WTC11 (cell line): ENCODE data around the gene LIFR. TPM values are rescaled to one million over a fixed set of nuclear protein-coding genes. Genes with fewer than 3 reads are reported as not detected.
A peak's percentile ranks its signal among the peaks of the same experiment; 100 is the strongest.

Experiments used
- ATAC-seq: fragments of 200-7000 bp; cut with Tn5 transposase; 2 replicates; pipeline ENCODE4 v1.10.0; 2021; ENCODE audit warnings: mild to moderate bottlenecking, moderate library complexity
- CTCF ChIA-PET: fragments of 300-600 bp; sonication (Branson Sonifier 250); formaldehyde crosslinking; loops from one replicate; lab custom pipeline; 2021; ENCODE audit warnings: antibody characterized with exemption; lab: Charles Lee
- POLR2A ChIA-PET: fragments of 350-600 bp; sonication (Branson Sonifier 250); formaldehyde crosslinking; loops from one replicate; lab custom pipeline; 2021; ENCODE audit warnings: antibody characterized with exemption; lab: Charles Lee
- DNase-seq: peaks from one replicate; pipeline ENCODE4 v3.0.0; 2021; ENCODE audit warnings: low spot score
- H3K27ac Mint-ChIP-seq: 2 replicates; pipeline ENCODE4 v1.8.0; 2021; ENCODE audit warnings: mixed read lengths
- H3K27me3 Mint-ChIP-seq: 2 replicates; pipeline ENCODE4 v1.8.0; 2021; ENCODE audit warnings: low read depth, mild to moderate bottlenecking, moderate library complexity, mixed read lengths
- H3K36me3 Mint-ChIP-seq: 2 replicates; pipeline ENCODE4 v1.8.0; 2021; ENCODE audit warnings: mixed read lengths
- H3K4me1 Mint-ChIP-seq: 2 replicates; pipeline ENCODE4 v1.8.0; 2022; ENCODE audit warnings: mixed read lengths
- H3K4me3 Mint-ChIP-seq: 2 replicates; pipeline ENCODE4 v1.8.0; 2021; ENCODE audit warnings: mild to moderate bottlenecking, moderate library complexity, mixed read lengths
- H3K9me3 Mint-ChIP-seq: 2 replicates; pipeline ENCODE4 v1.8.0; 2021; ENCODE audit warnings: mixed read lengths
- CREB1 ChIP-seq: sonication (generic); formaldehyde crosslinking; IDR thresholded peaks from 2 replicates; pipeline ENCODE4 v1.8.0; 2023; ENCODE audit warnings: mild to moderate bottlenecking, missing genetic modification reagents
- ELF4 ChIP-seq: sonication (generic); formaldehyde crosslinking; IDR thresholded peaks from 2 replicates; pipeline ENCODE4 v1.8.1; 2022; ENCODE audit warnings: low read depth, mild to moderate bottlenecking, moderate library complexity, missing genetic modification reagents
- ERG ChIP-seq: fragments of 250-450 bp; sonication (Bioruptor Pico); IDR thresholded peaks from 2 replicates; pipeline ENCODE4 v1.8.0; 2021; ENCODE audit warnings: mild to moderate bottlenecking
- GABPB1 ChIP-seq: sonication (generic); formaldehyde crosslinking; IDR thresholded peaks from 2 replicates; pipeline ENCODE4 v1.8.1; 2023; ENCODE audit warnings: mild to moderate bottlenecking, missing genetic modification reagents
- HMGXB4 ChIP-seq: sonication (generic); formaldehyde crosslinking; IDR thresholded peaks from 2 replicates; pipeline ENCODE4 v1.8.1; 2023; ENCODE audit warnings: mild to moderate bottlenecking, moderate library complexity, missing genetic modification reagents
- KAT7 ChIP-seq: sonication (generic); formaldehyde crosslinking; IDR thresholded peaks from 2 replicates; pipeline ENCODE4 v1.8.1; 2023; ENCODE audit warnings: missing genetic modification reagents, mild to moderate bottlenecking, borderline replicate concordance
- MYBL2 ChIP-seq: sonication (generic); formaldehyde crosslinking; IDR thresholded peaks from 2 replicates; pipeline ENCODE4 v1.8.1; 2023; ENCODE audit warnings: mild to moderate bottlenecking, moderate library complexity, missing genetic modification reagents
- NR1H2 ChIP-seq: sonication (generic); formaldehyde crosslinking; IDR thresholded peaks from 2 replicates; pipeline ENCODE4 v1.9.0; 2021; ENCODE audit warnings: mild to moderate bottlenecking, moderate library complexity, missing genetic modification reagents
- SMAD4 ChIP-seq: sonication (generic); formaldehyde crosslinking; IDR thresholded peaks from 2 replicates; pipeline ENCODE4 v1.8.0; 2022; ENCODE audit warnings: mild to moderate bottlenecking, missing genetic modification reagents
- SP1 ChIP-seq: sonication (generic); formaldehyde crosslinking; conservative IDR thresholded peaks from 2 replicates; pipeline ENCODE4 v1.8.1; 2022; ENCODE audit warnings: missing genetic modification reagents
- TP53 ChIP-seq: sonication (generic); formaldehyde crosslinking; IDR thresholded peaks from 2 replicates; pipeline ENCODE4 v1.8.1; 2023; ENCODE audit warnings: mild to moderate bottlenecking, missing genetic modification reagents
- USF2 ChIP-seq: sonication (generic); formaldehyde crosslinking; IDR thresholded peaks from 2 replicates; pipeline ENCODE4 v1.8.1; 2023; ENCODE audit warnings: mild to moderate bottlenecking, missing genetic modification reagents, moderate library complexity
- ZNF121 ChIP-seq: sonication (generic); formaldehyde crosslinking; IDR thresholded peaks from 2 replicates; pipeline ENCODE4 v1.8.0; 2023; ENCODE audit warnings: missing genetic modification reagents
- ZNF219 ChIP-seq: sonication (generic); formaldehyde crosslinking; IDR thresholded peaks from 2 replicates; pipeline ENCODE4 v1.8.0; 2023; ENCODE audit warnings: missing genetic modification reagents, mild to moderate bottlenecking, borderline replicate concordance
- ZNF281 ChIP-seq: sonication (generic); formaldehyde crosslinking; IDR thresholded peaks from 2 replicates; pipeline ENCODE4 v1.8.0; 2023; ENCODE audit warnings: mild to moderate bottlenecking, missing genetic modification reagents
- ZNF317 ChIP-seq: sonication (generic); formaldehyde crosslinking; IDR thresholded peaks from 2 replicates; pipeline ENCODE4 v1.8.1; 2023; ENCODE audit warnings: low read depth, mild to moderate bottlenecking, moderate library complexity, missing genetic modification reagents, borderline replicate concordance
- total RNA-seq: library from RNA; stranded (reverse); gene quantifications from 3 replicates; pipeline ENCODE4 v1.2.3, GENCODE V29; 2021
- TF ChIP-seq, protein P1 (sequence below): sonication (generic); formaldehyde crosslinking; IDR thresholded peaks from 2 replicates; pipeline ENCODE4 v1.8.0; 2022; ENCODE audit warnings: mild to moderate bottlenecking, missing genetic modification reagents
- TF ChIP-seq, protein P2 (sequence below): sonication (generic); formaldehyde crosslinking; IDR thresholded peaks from 2 replicates; pipeline ENCODE4 v1.8.1; 2023; ENCODE audit warnings: mild to moderate bottlenecking, missing genetic modification reagents, moderate library complexity
- TF ChIP-seq, protein P3 (sequence below): sonication (generic); formaldehyde crosslinking; IDR thresholded peaks from 2 replicates; pipeline ENCODE4 v1.8.1; 2022; ENCODE audit warnings: mild to moderate bottlenecking, moderate library complexity, missing genetic modification reagents

Gene LIFR
- total RNA-seq, 1 experiment from 2014 or later: 14.4 TPM

GRCh38 chr5:38533286-38534155, 22.9 kb downstream of the LIFR start:
- Mint-ChIP-seq H3K4me1 (peaks cover 62% of the 10 kb centered on the region), H3K9me3 (peaks cover 8% of the 10 kb centered on the region), H3K36me3 (peaks cover 8% of the 10 kb centered on the region), H3K27me3 (no peaks in the 10 kb centered on the region), H3K27ac (no peak overlapping the region), H3K4me3 (no peak overlapping the region)
- ATAC-seq (no peak), DNase-seq (no peak)
- TF ChIP-seq GABPB1 (CRISPR knock-in tag) (0 out of 2 replicates have a peak, but pooled peaks have one; percentile 21), USF2 (CRISPR knock-in tag) (no peak)
- ChIA-PET CTCF (interaction anchor here (1.7 to 3.3 kb wide), 2 partner anchors 92 kb away, joined by 10 to 13 read pairs; no protein-coding TSS in a partner anchor), POLR2A (no interaction called here)

DNA sequence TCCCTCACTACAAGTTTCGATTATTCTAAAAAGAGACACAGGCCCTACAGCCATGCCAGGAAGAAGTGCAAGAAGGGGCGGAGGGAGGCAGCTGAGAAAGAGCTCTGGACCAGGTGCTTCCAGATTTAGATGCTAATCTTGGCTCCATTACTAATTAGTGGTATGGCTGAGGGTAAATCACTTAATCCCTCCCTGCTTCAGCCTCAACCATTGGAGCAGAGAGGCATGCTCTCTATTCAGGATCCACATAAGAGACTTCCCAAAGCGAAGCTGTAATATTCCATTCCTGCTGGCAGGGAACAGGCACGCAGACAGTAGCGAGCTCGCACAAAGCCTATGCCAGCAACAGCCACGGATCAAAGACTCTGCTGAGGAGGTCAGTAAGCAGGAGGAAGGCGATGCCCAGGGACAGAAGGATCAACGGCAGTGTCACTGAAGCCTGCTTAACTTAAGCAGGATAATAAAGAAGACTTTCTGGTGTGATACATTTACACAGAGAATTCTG, 24.2 kb downstream of the LIFR start:
- Mint-ChIP-seq H3K4me3 (peak overlapping the region; percentile 55), H3K27me3 (no peaks in the 10 kb centered on the region), H3K4me1 (peaks cover 61% of the 10 kb centered on the region), H3K27ac (peak overlapping the region; percentile 95), H3K36me3 (peaks cover 8% of the 10 kb centered on the region), H3K9me3 (peaks cover 8% of the 10 kb centered on the region)
- peak; percentile 22 for DNase-seq
- ChIA-PET POLR2A (no interaction called here), CTCF (interaction anchor here (1.0 to 1.7 kb wide), 3 partner anchors 18 to 278 kb away, joined by 3 to 10 read pairs (median 4); no protein-coding TSS in a partner anchor)
- TF ChIP-seq ZNF281 (CRISPR knock-in tag) (no peak), ELF4 (CRISPR knock-in tag) (no peak), TP53 (CRISPR knock-in tag) (no peak), ERG (CRISPR knock-in tag) (no peak), ZNF219 (CRISPR knock-in tag) (no peak), NR1H2 (CRISPR knock-in tag) (no peak), CREB1 (CRISPR knock-in tag) (no peak), MYBL2 (CRISPR knock-in tag) (no peak), KAT7 (CRISPR knock-in tag) (no peak), HMGXB4 (no peak), ZNF121 (CRISPR knock-in tag) (no peak), SMAD4 (no peak), GABPB1 (CRISPR knock-in tag) (no peak), SP1 (no peak), ZNF317 (CRISPR knock-in tag) (no peak)
- TF ChIP-seq, protein P1, sequence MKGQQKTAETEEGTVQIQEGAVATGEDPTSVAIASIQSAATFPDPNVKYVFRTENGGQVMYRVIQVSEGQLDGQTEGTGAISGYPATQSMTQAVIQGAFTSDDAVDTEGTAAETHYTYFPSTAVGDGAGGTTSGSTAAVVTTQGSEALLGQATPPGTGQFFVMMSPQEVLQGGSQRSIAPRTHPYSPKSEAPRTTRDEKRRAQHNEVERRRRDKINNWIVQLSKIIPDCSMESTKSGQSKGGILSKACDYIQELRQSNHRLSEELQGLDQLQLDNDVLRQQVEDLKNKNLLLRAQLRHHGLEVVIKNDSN: no peak
- TF ChIP-seq, protein P2, sequence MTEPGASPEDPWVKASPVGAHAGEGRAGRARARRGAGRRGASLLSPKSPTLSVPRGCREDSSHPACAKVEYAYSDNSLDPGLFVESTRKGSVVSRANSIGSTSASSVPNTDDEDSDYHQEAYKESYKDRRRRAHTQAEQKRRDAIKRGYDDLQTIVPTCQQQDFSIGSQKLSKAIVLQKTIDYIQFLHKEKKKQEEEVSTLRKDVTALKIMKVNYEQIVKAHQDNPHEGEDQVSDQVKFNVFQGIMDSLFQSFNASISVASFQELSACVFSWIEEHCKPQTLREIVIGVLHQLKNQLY (CRISPR knock-in tag): no peak
- TF ChIP-seq, protein P3, sequence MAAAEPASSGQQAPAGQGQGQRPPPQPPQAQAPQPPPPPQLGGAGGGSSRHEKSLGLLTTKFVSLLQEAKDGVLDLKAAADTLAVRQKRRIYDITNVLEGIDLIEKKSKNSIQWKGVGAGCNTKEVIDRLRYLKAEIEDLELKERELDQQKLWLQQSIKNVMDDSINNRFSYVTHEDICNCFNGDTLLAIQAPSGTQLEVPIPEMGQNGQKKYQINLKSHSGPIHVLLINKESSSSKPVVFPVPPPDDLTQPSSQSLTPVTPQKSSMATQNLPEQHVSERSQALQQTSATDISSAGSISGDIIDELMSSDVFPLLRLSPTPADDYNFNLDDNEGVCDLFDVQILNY (CRISPR knock-in tag): no peak
- ATAC-seq: peak; percentile 78
